GM12892 (cell line): ENCODE results near the gene TOGARAM2.

ENCODE experiments used
- POLR2A ChIP-seq: IDR thresholded peaks from 2 replicates; pipeline ENCODE4 v1.6.1; 2011; ENCODE audit warnings: low read depth, low read length, control low read depth
- POLR2AphosphoS5 ChIP-seq: IDR thresholded peaks from 2 replicates; pipeline ENCODE4 v1.6.1; 2011; ENCODE audit warnings: low read depth, low read length, control low read depth
- TAF1 ChIP-seq: IDR thresholded peaks from 2 replicates; pipeline ENCODE4 v1.6.1; 2011; ENCODE audit warnings: low read depth, mild to moderate bottlenecking, control low read depth, low read length, borderline replicate concordance

- TF ChIP-seq TAF1 (no peak), POLR2A (no peak), POLR2AphosphoS5 (no peak)
Measured at GRCh38 chr2:29006092-29006979, 25.2 kb downstream of the TOGARAM2 start.
